DMS79 (cell line): Measurements from ENCODE around the gene ANGPTL3.
"Not testable (repeated sequence)": the region's sequence is repeated elsewhere in the genome, so short reads cannot be mapped to it uniquely, and the experiment has no call there.

Source experiments
- DNase-seq: peaks from one replicate; lab custom pipeline; 2025; lab: John Stamatoyannopoulos, UW

Gene ANGPTL3, protein sequence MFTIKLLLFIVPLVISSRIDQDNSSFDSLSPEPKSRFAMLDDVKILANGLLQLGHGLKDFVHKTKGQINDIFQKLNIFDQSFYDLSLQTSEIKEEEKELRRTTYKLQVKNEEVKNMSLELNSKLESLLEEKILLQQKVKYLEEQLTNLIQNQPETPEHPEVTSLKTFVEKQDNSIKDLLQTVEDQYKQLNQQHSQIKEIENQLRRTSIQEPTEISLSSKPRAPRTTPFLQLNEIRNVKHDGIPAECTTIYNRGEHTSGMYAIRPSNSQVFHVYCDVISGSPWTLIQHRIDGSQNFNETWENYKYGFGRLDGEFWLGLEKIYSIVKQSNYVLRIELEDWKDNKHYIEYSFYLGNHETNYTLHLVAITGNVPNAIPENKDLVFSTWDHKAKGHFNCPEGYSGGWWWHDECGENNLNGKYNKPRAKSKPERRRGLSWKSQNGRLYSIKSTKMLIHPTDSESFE

DNA sequence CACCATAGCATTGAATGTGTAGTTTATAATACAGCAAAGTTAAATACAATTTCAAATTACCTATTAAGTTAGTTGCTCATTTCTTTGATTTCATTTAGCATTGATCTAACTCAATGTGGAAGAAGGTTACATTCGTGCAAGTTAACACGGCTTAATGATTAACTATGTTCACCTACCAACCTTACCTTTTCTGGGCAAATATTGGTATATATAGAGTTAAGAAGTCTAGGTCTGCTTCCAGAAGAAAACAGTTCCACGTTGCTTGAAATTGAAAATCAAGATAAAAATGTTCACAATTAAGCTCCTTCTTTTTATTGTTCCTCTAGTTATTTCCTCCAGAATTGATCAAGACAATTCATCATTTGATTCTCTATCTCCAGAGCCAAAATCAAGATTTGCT lies at the start of gene ANGPTL3:
TSS of gene ANGPTL3 (plus strand) at position 240 of the 400 bp plus-strand sequence. CDS start at position 287, 47 bp downstream.
- DNase-seq, result no peak

DNA sequence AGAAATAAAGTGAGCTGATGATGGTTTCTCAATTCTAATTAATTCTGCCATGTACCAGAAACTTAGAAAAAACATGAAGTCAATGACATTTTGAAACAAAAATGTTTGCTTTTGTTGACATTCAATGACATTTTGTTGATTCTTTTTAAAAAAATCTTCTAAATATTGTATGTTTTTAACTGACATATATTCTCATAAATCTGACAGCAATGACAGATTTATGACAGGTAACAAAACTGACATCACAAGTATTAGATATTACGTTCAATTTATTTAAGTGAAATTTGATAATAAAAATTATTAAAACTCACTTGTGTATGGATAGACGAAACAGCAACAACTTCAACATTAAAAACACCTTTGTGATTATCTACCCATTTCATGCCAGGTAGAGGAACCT lies 36.0 kb upstream of the ANGPTL3 start:
- no peak for DNase-seq

DNA sequence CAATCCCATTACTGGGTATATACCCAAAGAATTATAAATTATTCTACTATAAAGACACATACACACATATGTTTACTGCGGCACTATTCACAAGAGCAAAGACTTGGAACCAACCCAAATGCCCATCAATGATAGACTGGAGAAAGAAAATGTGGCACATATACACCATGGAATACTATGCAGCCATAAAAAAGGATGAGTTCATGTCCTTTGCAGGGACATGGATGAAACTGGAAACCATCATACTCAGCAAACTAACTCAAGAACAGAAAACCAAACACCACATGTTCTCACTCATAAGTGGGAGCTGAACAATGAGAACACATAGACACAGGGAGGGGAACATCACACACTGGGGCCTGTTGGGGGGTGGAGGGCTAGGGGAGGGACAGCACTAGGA lies 30.1 kb upstream of the ANGPTL3 start:
- DNase-seq, result not testable (repeated sequence)

DNA sequence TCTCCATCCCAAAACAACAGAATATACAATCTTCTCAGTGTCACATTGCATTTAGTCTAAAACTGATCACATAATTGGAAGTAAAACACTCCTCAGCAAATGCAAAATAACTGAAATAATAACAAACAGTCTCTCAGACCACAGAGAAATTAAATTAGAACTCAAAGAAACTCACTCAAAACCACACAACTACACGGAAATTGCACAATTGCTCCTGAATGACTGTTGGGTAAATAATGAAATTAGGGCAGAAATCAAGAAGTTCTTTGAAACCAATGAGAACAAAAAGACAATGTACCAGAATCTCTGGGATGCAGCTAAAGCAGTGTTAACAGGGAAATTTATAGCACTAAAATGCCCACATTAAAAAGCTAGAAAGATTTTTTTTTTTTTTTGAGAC lies 29.4 kb upstream of the ANGPTL3 start:
- not testable (repeated sequence) for DNase-seq

DNA sequence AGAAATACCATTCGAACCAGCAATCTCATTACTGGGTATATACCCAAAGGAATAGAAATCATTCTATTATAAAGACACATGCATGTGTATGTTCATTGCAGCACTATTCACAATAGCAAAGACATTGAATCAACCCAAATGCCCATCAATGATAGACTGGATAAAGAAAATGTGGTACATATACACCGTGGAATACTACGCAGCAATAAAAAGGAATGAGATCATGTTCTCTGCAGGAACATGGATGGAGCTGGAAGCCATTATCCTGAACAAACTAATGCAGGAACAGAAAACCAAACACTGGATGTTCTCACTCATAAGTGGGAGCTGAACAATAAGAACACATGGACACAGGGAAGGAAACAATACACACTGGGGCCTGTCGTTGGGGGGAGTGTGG lies 25.8 kb upstream of the ANGPTL3 start:
- not testable (repeated sequence) for DNase-seq

DNA sequence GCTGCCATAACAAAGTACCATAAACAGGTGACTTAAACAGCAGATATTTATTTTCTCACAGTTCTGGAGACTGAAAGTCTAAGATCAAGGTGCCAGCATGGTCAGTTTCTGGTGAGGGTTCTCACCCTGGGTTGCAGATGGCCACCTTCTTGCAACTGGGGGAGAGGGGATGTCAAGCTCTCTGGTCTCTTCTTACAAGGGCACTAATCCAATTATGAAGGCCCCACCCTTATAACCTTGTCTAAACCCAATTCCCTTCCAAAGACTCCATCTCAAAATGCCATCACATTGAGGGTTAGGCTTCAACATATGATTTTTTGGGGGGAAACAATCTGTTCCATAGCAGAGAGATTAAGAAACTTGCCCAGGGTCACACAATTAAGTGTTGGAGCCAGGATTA lies 24.8 kb upstream of the ANGPTL3 start:
- no peak for DNase-seq

DNA sequence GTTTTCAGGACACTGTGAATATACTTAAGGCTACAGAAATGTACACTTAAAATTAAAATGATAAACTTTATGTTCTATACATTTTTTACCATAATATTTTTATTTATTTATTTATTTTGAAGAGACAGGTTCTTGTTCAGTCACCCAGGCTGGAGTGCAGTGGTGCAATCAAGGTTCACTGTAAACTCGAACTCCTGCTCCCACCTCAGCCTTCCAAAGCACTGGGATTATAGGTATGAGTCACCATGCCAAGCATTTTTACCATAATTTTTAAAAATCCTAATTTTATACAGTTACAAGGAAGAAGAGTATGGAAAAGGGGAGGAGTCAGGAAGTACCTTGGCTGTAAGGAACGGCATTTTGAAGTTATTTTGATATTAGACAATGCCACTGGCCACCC lies 23.6 kb upstream of the ANGPTL3 start:
- no peak for DNase-seq

DNA sequence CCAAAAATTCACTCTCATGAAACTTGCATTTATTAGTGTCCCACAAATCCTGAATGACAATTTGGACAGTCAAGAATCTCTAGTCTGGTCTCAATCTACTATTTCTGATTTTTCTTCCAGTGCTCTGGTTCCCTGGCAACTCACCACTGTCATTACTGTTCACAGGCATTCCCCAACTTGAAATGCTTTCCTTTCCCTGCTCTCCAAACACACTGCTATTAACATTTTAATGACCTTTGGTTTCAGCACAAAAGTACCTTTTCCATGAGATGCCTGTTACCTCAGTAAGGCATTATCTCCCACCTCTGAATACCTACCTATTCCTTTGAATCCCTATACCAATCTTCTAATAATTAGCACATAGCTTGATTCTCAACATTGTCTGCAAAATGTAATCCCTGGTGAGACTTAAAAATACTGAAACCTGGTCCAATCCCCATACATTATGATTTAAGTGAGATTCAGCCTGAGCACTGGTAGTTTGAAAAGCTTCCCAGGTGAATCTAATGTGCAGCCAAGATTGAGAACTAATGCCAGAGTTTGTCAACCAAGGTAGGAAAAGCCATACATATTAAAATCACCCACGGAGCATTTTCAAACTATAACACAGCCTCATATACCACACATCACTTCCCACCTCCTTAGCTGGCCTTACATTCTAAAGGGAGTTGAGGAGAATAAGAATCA lies 11.7 kb upstream of the ANGPTL3 start:
- DNase-seq, result no peak

DNA sequence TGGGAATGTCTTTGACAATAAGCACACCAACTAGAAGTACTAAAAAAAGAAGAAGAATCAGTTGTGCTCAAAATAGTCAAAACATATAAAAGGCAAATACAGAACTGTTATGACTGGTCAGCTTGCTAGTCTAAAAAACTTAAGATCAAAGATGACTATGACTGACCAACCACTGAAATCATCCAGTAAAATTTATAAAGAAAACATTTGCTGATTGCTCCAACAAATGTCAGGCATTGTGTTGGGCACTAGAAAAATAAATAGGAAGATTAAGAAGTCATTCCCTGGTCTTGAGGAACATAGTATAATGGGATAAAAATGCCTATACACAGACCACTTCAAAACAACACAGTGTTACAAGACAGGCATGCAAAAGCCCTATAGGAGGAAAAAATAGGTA lies 9.3 kb upstream of the ANGPTL3 start:
- no peak for DNase-seq

DNA sequence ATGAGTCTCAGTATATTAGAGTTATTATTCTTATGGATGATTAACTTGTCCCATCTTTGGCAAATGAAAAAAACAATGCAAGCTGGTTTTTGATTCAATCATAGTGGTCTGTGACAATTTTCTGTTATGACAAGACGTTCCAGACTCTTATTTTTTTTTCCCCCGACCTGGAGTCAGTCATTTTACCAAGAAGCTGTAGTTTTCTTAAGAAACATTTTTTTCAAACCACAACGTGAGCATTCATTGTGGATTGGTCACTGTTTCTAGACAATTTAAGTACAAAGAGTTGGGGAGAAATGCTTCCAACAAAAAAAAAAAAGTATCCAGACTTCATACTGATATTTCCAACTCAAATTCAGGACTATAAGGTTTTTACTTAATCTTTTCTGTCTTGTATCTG lies 8.0 kb upstream of the ANGPTL3 start:
- DNase-seq, result no peak

DNA sequence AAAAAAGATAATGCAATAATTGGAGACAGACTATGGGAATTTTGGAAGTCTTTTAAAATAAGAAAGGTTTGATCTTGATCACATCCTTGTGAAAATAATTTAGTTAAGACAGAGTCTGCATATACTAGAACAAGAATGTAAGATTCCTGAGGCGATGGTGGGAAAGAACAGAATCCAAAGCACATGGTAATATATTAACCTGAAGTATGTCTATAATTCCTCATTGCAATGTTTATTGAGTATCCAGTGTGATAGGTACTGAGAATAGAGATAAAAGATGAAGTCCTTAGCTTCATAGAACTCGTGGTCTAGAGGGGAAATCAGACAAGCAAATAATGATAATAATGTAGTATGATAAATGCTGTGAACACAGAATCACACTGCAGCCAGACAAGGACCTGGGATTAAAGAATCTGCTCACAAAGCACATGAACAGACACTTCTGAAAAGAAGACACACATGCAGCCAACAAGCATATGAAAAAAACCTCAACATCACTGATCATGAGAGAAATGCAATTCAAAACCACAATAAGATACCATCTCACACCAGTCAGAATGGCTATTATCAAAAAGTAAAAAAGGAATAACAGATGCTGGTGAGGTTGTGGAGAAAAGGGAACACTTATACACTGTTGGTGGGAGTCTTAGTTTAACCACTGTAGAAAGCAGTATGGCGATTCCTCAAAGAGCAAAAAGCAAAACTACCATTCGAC lies 6.9 kb upstream of the ANGPTL3 start:
- DNase-seq, result no peak

DNA sequence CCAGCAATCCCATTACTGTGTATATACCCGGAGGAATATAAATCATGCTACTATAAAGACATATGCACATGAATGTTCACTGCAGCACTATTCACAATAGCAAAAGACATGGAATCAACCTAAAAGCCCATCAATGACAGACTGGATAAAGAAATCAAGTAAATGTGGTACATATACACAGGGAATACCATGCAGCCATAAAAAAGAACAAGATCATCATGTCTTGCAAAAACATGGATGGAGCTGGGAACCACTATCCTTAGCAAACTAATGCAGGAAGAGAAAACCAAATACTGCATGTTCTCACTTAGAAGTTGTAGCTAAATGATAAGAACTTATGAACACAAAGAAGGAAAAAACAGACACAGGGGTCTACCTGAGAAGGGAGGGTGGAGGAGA lies 6.4 kb upstream of the ANGPTL3 start:
- no peak for DNase-seq

DNA sequence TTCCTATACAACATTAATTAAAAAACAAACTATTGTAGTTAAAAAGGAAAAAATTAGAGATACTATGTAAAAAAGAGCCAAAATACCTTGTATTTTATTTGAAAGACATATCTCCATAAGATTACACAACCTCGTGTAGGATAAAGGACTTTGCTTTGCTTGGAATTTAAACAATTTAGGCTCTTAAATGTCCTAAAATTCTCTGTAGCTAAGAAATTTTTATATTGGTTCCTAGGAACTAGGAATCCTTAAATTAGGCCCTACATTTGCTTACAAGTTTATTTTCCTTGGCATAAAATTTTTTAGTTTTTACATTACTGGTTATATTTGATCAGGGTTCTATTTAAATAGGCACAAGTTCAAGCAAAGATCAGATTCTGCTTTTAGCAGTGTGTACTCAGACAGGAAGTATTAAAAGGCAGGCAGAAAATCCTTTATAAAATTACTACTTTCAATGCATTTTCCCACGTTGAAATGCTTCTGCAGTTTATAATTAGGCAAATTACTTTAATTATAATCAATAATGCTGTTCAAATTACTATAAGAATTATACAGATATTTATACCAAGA lies 3.4 kb upstream of the ANGPTL3 start:
- DNase-seq, result no peak

DNA sequence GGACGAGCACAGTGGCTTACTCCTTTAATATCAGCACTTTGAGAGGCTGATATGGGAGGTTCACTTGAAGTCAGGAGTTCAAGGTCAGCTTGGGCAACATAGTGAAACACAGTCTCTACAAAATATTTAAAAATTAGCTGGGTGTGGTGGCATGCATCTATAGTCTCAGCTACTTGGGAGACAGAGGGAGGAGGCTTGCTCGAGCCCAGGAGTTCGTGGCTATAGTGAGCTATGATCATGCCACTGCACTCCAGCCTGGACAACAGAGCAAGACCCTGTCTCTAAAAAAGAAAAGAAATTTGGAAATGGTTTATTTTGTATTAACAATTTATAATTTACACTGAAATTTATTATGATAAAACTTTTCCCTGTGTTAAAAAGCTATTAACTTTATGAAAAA lies 1.7 kb upstream of the ANGPTL3 start:
- DNase-seq, result no peak

DNA sequence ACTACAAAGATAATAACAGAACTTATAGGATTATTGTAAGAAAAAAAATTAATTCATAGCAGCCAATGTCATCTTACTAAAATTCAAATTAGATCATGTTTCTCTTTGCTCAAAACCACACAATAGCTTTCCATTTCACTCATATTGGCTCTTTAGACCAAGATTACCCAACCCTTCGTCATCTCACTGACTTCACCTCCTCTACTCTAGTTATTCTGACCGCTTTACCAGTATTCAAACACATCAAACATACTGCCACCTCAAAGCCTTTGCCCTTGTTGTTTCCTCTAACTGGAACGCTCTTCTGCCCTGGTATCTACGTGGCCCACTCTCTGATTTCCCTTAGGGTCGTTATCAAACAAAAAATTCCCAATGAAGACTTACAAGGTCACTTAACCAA lies 1.7 kb downstream of the ANGPTL3 start:
- no peak for DNase-seq

DNA sequence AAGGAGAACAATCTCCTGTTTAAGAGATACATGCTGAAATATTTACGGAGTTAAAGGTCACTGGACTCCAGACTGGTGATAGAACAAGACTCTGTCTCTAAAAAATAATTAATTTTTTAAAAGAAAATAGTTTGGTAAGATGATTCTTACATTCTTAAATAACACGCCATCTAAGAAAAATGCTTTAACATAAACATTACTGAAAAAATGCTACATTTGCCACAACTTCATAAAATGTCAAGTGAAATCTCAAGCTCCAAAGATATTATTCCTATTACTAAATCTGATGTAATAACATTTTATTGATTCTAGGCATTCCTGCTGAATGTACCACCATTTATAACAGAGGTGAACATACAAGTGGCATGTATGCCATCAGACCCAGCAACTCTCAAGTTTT lies 4.1 kb downstream of the ANGPTL3 start:
- DNase-seq, result no peak

DNA sequence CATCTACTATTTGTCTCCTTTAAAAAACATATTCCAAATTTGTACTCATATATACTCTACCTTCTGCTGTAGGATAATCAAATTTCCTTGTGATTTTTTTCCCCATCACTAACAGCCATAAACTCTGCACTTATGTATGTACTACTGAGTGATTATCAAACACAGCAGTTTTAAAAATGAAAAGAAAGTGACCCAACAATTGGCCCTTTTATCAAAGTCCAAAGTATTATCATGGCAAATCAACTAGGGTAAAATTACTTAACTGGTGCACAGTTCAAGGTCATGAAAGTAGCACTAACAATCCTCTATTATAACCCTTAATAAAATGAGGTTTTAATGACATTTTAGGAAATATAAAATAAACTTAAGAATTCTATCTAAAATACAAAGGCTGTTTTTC lies 11.6 kb downstream of the ANGPTL3 start:
- DNase-seq, result no peak

DNA sequence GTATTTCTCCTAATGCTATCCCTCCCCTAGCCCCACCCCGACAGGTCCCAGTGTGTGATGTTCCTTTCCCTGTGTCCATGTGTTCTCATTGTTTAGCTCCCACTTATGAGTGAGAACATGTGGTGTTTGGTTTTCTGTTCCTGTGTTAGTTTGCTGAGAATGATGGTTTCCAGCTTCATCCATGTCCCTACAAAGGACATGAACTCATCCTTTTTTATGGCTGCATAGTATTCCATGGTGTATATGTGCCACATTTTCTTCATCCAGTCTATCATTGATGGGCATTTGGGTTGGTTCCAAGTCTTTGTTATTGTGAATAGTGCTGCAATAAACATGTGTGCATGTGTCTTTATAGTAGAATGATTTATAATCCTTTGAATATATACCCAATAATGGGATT lies 13.3 kb downstream of the ANGPTL3 start:
- DNase-seq, result not testable (repeated sequence)

DNA sequence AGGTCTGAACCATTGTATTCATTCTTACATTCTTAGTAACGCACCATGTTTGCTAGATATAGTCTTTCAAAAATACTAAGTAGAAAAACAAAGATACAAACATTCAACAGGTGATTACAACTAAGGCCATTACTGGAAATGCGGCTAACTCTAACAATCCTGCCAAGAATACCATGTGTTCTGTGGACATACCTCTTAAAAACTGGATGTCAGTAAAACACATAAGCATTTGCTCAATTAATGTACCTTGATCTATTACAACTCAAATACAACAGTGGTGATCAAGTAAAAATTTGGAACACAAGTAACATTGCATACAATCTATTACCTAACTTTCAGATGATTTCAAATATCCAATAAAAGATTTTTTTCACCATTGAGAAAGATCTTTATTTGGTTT lies 15.4 kb downstream of the ANGPTL3 start:
- DNase-seq, result no peak

DNA sequence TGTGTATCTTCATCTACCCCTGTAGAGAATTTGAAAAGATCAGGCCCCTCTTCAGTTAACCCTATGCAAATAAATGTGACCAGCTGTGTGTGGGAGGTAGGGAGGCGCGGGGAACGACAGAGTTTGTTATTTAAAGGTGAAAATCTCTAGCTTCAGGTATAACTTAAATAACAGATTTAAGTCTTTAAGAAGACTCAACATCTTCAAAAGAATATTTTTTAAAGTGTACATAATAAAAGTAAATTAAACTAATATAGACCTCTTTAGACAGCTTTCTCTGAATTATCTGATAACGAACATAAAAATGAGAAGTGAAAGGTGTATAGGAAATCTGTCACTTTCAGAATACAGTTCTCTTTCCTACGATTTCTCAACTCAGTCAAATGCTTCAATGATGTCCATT lies 16.0 kb downstream of the ANGPTL3 start:
- no peak for DNase-seq

DNA sequence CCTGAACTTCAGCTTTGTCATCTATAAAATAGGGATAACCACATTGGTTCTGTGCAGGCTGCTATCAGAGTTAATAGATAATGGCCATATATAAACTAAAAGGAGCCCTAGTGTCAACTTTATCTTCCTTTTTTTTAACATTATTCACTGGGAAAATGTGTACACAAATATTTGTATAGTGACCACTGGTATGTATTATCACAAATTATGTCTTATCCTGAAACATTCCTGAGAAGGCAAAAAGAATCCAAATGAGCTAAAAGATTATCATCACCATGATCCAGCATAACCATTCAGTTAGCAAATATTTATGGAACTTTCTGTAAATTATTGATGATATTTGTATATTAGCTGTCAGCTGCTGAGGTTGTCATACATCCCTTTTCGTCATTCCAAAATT lies 16.6 kb downstream of the ANGPTL3 start:
- no peak for DNase-seq

DNA sequence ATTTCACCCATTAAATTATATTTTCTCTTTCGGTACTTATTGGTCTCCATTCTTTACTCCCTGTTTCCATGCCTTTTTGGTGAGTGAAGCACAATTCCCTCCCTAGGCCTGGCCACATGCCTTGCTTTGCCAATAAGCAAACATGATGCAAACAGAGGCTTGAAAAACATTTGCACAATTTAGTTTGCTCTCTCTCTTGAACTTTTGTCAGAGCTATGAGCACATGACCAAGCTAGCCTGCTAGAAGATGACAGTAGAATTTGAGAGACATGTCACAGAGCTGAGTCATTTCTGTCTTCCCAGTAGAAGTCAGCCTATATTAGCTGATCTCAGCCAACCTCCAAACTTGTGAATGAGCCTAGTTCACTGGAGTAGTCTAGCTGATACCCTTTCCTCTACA lies 24.6 kb downstream of the ANGPTL3 start:
- DNase-seq, result no peak

DNA sequence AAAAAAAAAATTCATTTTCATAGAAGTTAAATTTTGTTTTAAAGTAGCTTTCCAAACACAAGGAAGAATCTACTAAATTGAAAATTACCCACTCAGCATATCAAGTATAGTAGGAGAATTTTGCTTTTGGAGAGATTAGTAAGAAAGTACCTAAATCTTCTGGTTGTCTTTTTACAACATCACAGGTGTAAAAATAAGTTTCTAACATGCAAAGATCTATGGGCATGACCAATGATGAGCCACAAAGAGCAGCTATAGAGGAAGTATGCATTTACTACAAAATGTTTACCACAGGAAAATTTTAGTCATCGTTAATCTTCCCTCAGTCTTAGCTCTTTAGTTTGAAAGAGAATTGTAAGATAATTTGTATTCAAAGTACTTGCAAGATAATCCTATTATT lies 28.1 kb downstream of the ANGPTL3 start:
- DNase-seq, result no peak
